Loucy (cell line): ENCODE measurements around the gene SLC35G1.

Experiments
- EZH2phosphoT487 ChIP-seq: fragments of 200-600 bp; IDR thresholded peaks from 2 replicates; pipeline ENCODE4 v1.6.1; 2018; ENCODE audit warnings: antibody characterized with exemption, mild to moderate bottlenecking, moderate library complexity, borderline replicate concordance
- TF ChIP-seq, protein P1 (sequence below): fragments of 200-600 bp; sonication (generic); conservative IDR thresholded peaks from 2 replicates; pipeline ENCODE4 v1.5.1; 2014; ENCODE audit warnings: mild to moderate bottlenecking, antibody characterized with exemption, low read length

DNA sequence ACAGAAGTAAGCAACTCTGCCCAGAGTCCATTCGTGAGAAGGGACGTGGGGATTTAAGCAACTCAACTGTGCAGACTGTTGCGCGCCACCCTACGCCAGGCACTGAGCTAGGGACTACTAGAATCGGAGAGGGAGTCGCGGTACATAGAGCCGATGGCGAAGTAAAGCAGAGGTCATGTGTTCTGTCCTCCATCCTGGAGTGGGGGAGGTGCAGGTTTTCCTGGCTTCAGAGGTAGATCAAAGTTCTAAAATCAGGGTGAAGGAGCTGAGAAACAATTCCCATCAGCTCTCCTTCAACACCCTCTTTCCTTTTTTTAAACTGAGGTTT, 23.2 kb downstream of the SLC35G1 start:
- TF ChIP-seq, protein P1, sequence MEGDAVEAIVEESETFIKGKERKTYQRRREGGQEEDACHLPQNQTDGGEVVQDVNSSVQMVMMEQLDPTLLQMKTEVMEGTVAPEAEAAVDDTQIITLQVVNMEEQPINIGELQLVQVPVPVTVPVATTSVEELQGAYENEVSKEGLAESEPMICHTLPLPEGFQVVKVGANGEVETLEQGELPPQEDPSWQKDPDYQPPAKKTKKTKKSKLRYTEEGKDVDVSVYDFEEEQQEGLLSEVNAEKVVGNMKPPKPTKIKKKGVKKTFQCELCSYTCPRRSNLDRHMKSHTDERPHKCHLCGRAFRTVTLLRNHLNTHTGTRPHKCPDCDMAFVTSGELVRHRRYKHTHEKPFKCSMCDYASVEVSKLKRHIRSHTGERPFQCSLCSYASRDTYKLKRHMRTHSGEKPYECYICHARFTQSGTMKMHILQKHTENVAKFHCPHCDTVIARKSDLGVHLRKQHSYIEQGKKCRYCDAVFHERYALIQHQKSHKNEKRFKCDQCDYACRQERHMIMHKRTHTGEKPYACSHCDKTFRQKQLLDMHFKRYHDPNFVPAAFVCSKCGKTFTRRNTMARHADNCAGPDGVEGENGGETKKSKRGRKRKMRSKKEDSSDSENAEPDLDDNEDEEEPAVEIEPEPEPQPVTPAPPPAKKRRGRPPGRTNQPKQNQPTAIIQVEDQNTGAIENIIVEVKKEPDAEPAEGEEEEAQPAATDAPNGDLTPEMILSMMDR: no peak
- TF ChIP-seq EZH2phosphoT487: no peak
